Skeletal muscle cell (primary cell): ENCODE data around the gene SORT1.

Source experiments
- DNase-seq: peaks from one replicate; pipeline ENCODE4 v3.0.0-alpha.2; 2010; ENCODE audit warnings: low read depth
- H3K4me3 ChIP-seq: 2 replicates; pipeline ENCODE4 v1.5.1; 2011; ENCODE audit warnings: low read depth, mild to moderate bottlenecking, control low read depth, low read length, moderate library complexity

Gene SORT1

GRCh38 chr1:109351457-109351856 is 46.3 kb downstream of the SORT1 start:
- DNase-seq, result no peak

GRCh38 chr1:109350655-109351054 is 47.1 kb downstream of the SORT1 start:
- H3K4me3 ChIP-seq, result no peak overlapping the region
- DNase-seq, result no peak

More at GRCh38 chr1:109351457-109351856, 46.3 kb downstream of the SORT1 start:
- H3K4me3 ChIP-seq, result no peak overlapping the region

GRCh38 chr1:109350182-109350581 is 47.5 kb downstream of the SORT1 start:
- no peak for DNase-seq

GRCh38 chr1:109347511-109347910 is 50.2 kb downstream of the SORT1 start:
- DNase-seq, result no peak
- no peak overlapping the region for H3K4me3 ChIP-seq

More at GRCh38 chr1:109350182-109350581, 47.5 kb downstream of the SORT1 start:
- no peak overlapping the region for H3K4me3 ChIP-seq

GRCh38 chr1:109341944-109342930 is 55.5 kb downstream of the SORT1 start:
- H3K4me3 ChIP-seq, result no peak overlapping the region
- DNase-seq, result no peak

GRCh38 chr1:109338608-109339007 is 59.1 kb downstream of the SORT1 start:
- no peak overlapping the region for H3K4me3 ChIP-seq

GRCh38 chr1:109338091-109338490 is 59.6 kb downstream of the SORT1 start:
- DNase-seq, result no peak
- no peak overlapping the region for H3K4me3 ChIP-seq

More at GRCh38 chr1:109338608-109339007, 59.1 kb downstream of the SORT1 start:
- DNase-seq, result no peak

- DNase-seq, result no peak
- no peak overlapping the region for H3K4me3 ChIP-seq
Measured at GRCh38 chr1:109335091-109335490, 62.6 kb downstream of the SORT1 start.

- H3K4me3 ChIP-seq, result no peak overlapping the region
Measured at GRCh38 chr1:109331113-109331512, 66.6 kb downstream of the SORT1 start.

GRCh38 chr1:109327285-109327684 is 70.4 kb downstream of the SORT1 start:
- no peak overlapping the region for H3K4me3 ChIP-seq
- no peak for DNase-seq

More at GRCh38 chr1:109331113-109331512, 66.6 kb downstream of the SORT1 start:
- no peak for DNase-seq

- no peak for DNase-seq
- no peak overlapping the region for H3K4me3 ChIP-seq
Measured at GRCh38 chr1:109322974-109323373, 74.7 kb downstream of the SORT1 start.

- DNase-seq, result no peak
- no peak overlapping the region for H3K4me3 ChIP-seq
Measured at GRCh38 chr1:109319114-109319513, 78.6 kb downstream of the SORT1 start.

- DNase-seq, result no peak
- no peak overlapping the region for H3K4me3 ChIP-seq
Measured at GRCh38 chr1:109316506-109316905, 81.2 kb downstream of the SORT1 start.

- no peak for DNase-seq
- no peak overlapping the region for H3K4me3 ChIP-seq
Measured at GRCh38 chr1:109315288-109315687, 82.4 kb downstream of the SORT1 start.

- DNase-seq, result peak; percentile 61
- H3K4me3 ChIP-seq, result no peak overlapping the region
Measured at GRCh38 chr1:109314795-109315194, 82.9 kb downstream of the SORT1 start.

GRCh38 chr1:109312978-109313775 is 84.5 kb downstream of the SORT1 start:
- peak; percentile 27 for DNase-seq
- H3K4me3 ChIP-seq, result no peak overlapping the region

- no peak for DNase-seq
- H3K4me3 ChIP-seq, result no peak overlapping the region
Measured at GRCh38 chr1:109312246-109312645, 85.5 kb downstream of the SORT1 start.

- no peak overlapping the region for H3K4me3 ChIP-seq
- DNase-seq, result no peak
Measured at GRCh38 chr1:109309347-109309746, 88.4 kb downstream of the SORT1 start.

GRCh38 chr1:109307274-109308021 is 90.3 kb downstream of the SORT1 start:
- DNase-seq, result no peak

More at GRCh38 chr1:109307274-109308021, 90.3 kb downstream of the SORT1 start:
- H3K4me3 ChIP-seq, result no peak overlapping the region
